ENCODE data around the gene BUD13. TPM values are rescaled to one million over a fixed set of nuclear protein-coding genes. Genes with fewer than 3 reads are reported as not detected.

BUD13 gene
- total RNA-seq, 1 donor from 2014 or later: 17.9 TPM

GRCh38 chr11:116792869-116793771 is 20.3 kb upstream of the BUD13 start:
- DNase-seq: no peak

GRCh38 chr11:116792144-116792868 is 19.5 kb upstream of the BUD13 start:
- DNase-seq: no peak

DNA sequence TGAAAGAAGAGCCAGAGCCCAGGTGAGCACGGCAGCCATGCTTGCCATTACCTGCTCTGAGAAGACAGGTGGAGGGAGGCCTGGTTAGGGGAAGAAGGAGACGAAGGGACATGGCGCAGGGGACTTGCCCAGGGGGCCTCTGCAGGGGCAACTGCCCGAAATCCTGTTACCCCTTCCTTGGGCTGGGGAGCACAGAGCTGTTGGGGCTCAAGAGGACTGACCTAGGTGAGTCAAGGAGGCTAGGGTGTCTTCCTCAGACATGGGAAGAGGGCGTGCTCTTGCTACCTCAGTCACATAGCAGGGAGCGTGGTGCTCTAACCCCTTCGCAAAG is 19.0 kb upstream of the BUD13 start, which contains the start of gene APOA5:
TSS of gene APOA5 (minus strand) at position 67 of the 331 bp plus-strand sequence. CDS start at position 48, 19 bp downstream.
- DNase-seq: no peak

- DNase-seq: peak; percentile 83
These were observed 18.4 kb upstream of the BUD13 start for GRCh38 chr11:116791002-116791812.

- no peak for DNase-seq
These were observed 17.6 kb upstream of the BUD13 start for GRCh38 chr11:116790167-116791001.

DNA sequence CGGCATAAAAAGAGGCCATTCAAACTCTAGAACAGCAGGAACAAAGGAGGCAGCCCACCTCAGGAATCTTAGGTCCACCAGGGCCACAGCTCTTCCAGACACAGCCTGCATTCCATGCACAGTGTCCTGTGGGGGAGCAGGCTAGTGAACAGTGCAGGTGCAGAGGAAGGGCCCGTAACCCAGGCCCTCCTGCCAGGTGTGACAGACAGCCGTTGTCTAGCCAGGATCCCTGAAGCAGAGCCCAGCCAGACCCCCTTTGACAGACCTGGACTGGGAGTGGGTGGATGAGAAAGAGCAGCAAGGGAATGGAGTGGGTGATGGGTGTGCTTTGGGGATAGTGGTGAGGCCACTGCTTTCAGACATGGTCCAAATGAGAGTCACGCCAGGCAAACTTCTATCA is 16.2 kb upstream of the BUD13 start:
- no peak for DNase-seq

- DNase-seq: no peak
These were observed 15.7 kb upstream of the BUD13 start for GRCh38 chr11:116788534-116788933.

DNA sequence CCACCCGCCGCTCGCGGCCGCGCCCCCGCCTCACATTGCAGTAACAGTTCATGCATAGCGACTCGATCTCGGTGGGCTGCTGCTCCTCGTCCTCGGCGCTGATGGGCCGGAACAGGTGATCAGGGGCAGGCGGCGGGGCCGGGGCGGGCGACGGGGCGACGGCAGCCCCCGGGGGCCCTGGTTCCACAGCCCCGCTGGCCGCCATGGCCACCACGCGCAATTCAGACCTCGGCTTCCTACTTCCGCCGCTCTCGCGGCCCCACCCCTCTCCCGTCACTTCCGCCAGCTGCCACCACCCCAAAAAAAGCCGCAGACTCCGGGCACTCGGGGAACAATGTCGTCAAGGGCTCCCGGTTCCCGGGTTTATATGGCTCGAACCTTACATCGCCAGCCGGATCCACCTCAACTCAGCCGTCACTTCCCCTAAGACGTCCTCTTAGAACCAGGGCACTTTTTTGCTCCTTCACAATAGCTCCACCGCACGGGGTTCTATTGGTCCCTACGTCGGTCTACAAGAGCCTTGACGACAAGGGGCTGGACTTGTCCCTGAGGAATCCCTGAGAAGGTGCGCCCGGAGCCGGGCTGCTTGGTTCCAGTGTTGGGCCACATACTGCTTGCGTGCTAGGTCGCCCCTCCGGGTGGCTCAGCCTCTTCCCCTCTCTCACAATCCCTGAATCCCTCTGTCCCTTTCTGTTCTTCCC is 15.1 kb upstream of the BUD13 start, which contains the start of gene ZPR1:
TSS of gene ZPR1 (minus strand) at position 238 of the 701 bp plus-strand sequence. CDS start at position 205, 33 bp downstream.
- peak; percentile 74 for DNase-seq

DNA sequence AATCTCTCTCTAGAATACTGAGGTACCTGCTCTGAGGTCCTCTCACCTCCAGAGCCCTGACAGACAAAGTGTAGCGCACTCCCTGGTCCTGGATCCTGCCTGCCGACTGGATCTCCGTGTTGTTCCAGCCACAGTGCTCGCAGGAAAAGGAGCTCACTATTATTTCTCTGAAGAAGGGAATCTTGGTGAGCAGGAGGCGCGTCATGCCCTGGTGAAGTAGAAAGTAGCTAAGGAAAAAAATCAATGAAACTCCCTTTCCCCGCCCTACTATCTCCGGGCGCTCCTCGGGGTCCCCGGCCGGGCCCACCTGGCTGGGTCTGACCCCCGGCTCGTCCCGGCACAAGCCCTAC is 14.6 kb upstream of the BUD13 start:
- DNase-seq: peak; percentile 31

DNA sequence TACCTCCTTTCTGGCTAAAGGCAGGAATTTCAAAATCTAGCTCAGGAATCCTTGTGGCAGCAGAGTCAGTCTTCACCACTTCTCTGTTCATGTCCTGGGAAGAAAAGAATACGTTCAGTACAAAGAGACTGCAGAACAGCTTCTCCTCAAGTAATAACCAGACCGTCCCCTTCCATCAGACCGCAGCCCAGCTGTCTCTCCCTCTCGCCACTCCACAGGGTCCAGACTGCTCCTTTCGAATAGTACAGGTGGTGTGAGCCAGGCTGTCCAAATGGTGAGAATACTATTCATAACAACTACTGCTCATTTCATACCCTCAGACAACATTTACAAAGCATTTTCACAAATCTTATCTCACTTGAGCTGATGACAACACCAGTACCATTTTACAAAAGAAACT is 14.2 kb upstream of the BUD13 start:
- DNase-seq: no peak

GRCh38 chr11:116786326-116786725 is 13.5 kb upstream of the BUD13 start:
- DNase-seq: no peak

DNA sequence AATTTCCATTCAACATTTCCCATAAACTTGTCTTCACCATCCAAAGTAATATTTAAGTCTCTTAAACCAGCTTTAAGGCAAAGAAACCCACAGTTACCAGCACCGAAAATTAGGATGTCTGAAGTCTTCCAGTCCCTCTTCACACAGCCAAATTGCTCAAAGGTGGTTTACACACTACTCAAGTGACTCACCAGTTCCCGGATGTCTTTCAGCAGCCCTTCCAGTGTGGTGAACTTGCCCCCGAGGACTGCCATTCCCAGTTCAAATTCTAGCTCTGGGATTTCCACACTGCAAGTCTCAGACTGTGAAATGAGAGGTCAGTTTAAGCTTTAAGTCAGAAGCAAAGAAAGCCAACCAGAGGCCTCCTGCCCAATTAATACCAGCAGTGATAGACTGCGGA is 9.9 kb upstream of the BUD13 start:
- peak; percentile 23 for DNase-seq

GRCh38 chr11:116778556-116778955 is 5.8 kb upstream of the BUD13 start:
- DNase-seq: no peak

- no peak for DNase-seq
These were observed 4.3 kb upstream of the BUD13 start for GRCh38 chr11:116777056-116777455.

GRCh38 chr11:116776522-116776984 is 3.8 kb upstream of the BUD13 start:
- DNase-seq: no peak

DNA sequence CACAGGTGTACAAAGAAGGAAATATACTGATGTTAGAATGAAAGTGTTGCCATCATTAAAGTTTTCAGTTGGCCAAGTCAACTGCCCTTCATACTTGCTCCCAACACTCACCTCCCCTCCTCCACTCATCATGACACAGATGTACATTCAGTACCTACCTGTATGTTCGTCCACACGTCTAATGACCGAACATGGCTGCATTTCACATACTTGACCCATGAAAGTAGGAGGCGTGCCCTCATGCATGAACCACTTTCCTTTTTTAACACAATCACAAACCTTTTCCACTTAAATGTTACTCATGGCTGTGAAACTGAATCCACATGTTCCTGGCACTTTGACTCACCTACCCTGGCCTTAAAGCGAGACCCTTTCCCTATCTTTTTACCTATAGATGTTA is 3.2 kb upstream of the BUD13 start:
- no peak for DNase-seq

- no peak for DNase-seq
These were observed 1.9 kb upstream of the BUD13 start for GRCh38 chr11:116774661-116775060.

- DNase-seq: no peak
These were observed 663 bp upstream of the BUD13 start for GRCh38 chr11:116773203-116774097.

- DNase-seq: no peak
These were observed 852 bp downstream of the BUD13 start for GRCh38 chr11:116771935-116772334.

DNA sequence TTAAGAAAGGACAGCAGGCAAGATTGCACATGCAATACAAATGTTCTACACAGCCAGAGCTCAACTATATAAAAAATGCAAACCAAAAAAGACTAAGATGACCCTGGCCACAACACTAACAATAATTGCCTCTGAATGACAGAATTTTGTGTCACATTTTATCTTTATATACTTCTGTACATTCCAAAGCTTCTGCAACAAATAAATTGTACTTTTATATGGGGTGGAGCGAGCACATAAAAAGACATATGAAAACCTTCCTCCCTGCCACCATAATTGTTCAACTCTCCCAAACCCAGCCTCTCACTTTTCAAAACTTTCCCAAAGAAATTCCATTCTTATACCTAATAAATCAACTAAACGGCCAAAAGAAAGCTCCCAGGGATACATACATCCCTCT is 10.7 kb downstream of the BUD13 start:
- DNase-seq: no peak

All from dermis blood vessel endothelial cell (primary cell).